ENCODE results near the gene ECHDC1. TPM values are rescaled to one million over a fixed set of nuclear protein-coding genes. Genes with fewer than 3 reads are reported as not detected.

ECHDC1 gene
- total RNA-seq, 1 experiment from 2014 or later, result 154 TPM

DNA sequence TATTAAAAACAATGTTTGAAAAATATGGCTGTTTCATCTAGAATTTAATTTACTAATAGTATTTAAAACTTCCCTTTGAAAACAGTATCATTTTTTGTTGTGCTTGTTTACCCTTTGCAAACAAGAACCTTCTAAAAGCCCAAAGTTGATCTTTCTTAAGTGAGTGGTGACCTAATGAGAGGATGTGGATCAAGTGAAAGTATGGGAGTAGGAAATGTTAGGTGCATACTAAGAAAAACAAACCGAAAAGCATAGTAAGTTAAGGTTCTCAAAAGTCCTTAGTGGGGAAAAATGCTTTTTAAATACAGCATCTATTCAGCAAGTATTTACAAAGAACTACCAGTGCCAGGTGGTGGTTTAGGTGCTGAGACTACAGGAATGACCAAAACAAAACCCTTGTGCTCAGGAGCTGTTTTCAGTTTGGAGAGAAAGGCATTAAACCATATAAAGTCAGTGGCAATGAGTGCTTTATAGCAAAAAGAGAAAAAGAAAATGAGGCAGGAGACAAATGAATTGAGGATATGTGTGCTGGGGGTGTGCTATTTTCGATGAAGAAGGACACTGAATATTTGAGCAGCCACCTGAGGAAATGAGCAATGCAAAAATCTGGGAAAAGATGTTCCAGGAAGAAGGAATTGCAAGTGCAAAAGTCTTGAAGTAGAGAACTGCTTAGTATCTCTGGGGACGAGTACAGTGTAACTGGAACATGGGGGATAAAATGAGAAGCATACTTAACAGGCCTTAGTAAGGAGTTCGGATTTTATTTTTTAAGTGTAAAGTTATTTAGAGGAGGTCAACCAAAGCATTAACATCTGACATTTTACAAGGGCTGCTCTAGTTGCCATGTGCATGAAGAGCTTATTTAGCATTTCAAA lies 52.8 kb downstream of the ECHDC1 start:
- no peak for DNase-seq (ENCODE audit: low read depth)

DNA sequence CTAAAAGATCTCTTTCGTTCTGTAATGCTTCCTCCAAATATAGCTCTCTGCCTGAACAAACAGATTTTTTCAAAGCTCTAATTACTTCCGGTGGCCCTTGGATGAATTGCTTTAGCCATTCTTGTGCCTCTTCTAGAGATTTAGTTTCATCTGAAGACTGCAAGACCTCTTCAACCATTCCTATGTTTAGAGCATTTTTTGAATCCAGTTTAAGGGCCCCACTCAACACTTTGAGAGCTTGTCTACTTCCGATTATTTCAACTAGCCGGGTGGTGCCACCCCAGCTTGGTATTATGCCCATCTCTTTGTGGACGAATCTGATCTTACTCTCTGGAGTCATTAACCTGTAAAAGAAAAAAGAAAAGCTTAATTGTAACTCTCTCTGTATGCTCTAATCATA lies 53.5 kb downstream of the ECHDC1 start:
- DNase-seq (ENCODE audit: low read depth), result no peak

DNA sequence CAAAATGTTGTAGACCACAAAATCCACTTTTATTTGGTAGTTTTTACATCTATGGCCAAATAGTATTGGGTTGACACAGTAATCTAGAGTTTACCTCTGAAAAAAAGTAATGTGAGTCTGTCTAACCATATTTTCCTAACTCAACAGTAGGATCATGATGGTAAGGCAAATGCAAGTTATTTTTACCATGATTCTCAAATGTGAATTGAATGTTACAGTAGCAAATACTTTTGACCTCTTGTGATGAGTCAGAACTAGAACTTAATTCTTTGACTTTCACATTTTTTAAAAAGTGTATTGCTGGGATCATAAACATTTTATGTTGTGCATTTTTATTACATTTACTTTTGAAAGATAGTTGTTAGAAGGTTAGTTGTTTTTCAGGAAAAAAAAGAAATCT lies 54.7 kb downstream of the ECHDC1 start:
- no peak for DNase-seq (ENCODE audit: low read depth)

DNA sequence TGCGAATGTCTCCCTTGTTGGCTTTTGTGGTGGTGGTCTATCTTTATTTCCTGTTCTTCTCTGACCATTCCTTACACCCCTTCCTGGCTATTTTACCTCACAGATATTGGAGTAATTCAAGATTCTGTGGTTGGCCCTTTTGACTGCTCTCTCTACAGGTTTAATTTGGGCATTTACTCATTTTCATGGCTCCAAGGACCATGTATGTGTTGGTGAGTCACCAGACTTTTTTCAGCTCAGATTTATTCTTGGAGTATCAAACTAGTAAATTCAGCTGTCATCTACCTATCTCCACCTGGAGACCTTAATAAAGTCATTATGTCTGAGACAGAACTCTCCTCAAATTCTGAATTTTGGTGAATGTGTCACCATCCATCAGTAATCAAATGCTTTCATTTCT lies 61.2 kb downstream of the ECHDC1 start:
- no peak for DNase-seq (ENCODE audit: low read depth)

DNA sequence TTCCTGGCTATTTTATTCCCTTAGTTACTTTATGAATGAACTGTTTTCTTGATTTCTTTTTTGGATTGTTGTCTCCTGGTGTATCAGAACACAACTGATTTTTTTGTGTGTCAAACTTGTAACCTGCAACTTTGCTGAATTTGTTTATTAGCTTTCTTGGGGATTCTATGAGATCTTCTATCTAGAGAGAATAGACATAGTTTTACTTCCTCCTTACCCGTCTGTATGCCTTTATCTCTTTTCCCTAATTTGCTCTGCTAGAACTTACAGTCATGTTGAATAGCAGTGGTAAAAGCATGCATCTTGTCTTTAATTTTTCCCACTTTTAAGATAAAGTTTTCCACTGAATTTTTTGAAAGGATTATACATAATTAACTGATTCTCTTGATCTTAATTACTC lies 63.6 kb downstream of the ECHDC1 start:
- no peak for DNase-seq (ENCODE audit: low read depth)

DNA sequence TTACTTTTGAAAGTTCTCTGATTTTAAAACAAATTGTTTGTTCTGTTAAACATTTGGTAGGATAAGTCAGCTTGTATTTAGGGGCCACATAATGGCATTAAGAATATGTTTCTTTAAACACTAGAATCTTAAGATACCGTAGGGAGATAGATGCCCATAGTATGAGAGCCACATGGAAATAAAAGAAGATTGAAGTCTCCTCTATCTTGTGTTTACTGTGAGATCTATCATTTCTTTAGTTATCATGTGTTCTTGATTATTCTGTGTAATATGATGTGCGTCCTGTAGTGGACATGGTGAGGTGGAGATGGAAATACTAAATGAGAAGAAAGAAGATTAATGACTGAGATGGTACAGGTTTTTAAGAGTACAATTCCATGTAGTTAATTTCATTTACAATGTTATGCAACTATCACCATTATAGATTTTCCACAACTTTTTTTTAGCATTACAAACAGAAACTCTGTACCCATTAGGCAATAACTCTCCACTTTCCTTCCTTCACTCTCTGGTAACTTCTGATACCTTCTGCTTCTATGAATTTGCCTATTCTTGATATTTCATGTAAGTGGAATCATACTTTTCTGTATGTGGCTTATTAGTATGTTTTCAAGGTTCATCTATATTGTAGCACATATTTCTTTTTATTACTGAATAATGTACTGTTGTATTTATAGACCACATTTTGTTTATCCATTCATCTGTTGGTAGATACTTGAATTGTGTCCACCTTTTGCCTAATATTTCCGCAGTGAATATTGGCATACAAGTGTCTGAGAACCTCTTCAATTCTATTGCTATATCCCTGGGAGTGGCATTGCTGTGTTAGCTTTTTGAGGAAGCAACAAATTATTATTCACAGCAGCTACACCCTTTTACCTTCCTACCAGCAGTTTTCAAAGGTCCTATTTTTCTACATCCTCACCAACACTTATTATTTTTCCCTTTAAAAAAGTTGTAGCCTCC lies 65.2 kb downstream of the ECHDC1 start:
- no peak for DNase-seq (ENCODE audit: low read depth)

DNA sequence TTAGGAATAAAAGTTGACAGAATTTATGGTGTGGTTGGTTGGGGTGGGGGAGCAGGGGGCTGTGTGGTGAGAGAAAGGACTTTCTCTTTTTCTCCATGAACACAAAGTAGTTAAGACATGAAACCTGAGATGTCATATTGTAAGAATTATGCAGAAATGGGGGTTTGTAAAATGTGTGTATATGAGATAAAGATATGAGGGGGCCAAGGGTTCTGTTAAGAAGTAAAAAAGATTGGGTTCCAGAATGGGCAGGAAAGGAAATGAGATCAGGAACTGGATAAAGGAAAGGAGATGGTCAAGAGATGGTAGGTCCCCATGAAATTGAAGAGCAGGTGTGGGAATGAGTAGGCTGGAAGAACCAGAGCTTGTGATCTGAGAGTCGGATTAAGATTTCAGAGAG lies 67.1 kb downstream of the ECHDC1 start:
- no peak for DNase-seq (ENCODE audit: low read depth)

DNA sequence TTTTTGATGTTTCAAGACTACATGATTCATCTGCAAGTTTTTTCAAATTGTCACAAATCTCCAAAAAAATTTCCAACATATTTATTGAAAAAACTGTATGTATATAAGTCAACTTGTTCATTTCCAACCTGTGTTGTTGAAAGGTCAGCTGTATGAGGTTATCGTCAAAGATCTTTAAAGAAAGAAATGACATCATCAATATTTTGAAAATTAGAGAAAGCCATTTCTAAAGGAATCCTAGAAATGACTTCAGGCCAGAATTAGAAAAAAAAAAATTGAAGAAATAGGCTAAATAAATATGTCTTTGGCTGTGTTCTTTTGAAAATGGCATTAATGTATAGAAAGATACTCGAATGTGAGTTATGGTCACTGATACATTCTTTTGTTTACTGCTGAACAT lies 69.9 kb downstream of the ECHDC1 start:
- no peak for DNase-seq (ENCODE audit: low read depth)

DNA sequence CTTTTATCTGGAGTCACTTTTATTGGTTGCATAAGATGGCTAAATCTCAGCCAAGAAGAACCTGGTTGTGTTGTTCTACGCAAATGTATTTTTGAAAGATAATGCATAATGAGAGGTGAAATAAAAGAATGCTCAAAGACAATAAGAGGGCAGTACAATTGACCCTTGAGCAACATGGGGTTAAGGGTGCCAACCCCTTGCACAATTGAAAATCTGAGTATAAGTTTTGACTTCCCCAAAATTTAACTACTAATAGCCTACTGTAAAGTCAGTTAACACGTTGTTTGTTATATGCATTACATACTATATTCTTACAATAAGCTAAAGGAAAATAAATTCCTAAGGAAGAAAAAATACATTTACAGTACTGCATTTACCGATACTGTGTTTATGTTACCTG lies 70.8 kb downstream of the ECHDC1 start:
- no peak for DNase-seq (ENCODE audit: low read depth)

DNA sequence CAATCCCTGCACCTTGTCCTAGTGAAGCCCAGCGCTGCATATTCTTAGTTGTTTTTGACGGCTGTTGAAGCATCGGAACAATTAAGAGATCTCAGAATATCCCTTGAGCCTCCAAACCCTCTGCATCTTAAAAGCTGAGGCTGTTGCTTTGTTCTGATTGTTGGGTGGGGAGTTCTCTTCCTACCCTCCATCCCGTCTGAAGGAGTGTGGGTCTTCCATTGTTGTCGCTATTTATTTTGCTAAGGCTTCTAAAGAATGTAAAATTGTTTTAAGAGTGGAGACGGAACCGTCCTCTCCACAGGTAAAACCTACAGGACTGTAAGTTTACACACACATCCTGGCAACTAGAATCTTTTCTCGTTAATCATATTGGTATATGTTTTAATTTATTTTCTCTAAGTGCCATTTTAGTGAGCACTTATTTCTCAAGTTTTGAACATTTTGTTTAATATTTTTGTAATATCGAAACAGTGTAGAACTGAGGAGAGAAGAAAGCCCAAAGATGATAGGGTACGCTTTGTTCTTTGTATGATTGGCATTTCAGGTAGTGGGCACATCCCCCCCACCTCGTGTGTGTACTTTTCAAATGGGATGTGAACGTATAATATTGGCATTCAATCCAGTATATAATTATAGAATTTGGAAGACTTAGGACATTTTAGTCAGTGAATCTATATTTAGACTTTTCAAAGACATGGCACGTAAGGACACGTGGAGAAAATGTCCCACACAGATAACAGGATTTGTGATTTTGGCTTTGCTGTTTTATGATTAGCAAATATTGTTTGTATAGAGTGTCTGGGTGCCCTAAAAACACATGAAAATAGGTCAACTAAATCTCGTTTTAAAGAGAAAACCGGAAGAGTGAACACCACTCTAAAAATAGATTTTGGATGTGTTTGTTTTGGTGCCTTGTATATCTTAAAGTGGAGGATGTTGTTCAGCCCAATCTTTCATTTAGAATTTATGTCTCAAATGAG lies 75.5 kb downstream of the ECHDC1 start:
- no peak for DNase-seq (ENCODE audit: low read depth)

DNA sequence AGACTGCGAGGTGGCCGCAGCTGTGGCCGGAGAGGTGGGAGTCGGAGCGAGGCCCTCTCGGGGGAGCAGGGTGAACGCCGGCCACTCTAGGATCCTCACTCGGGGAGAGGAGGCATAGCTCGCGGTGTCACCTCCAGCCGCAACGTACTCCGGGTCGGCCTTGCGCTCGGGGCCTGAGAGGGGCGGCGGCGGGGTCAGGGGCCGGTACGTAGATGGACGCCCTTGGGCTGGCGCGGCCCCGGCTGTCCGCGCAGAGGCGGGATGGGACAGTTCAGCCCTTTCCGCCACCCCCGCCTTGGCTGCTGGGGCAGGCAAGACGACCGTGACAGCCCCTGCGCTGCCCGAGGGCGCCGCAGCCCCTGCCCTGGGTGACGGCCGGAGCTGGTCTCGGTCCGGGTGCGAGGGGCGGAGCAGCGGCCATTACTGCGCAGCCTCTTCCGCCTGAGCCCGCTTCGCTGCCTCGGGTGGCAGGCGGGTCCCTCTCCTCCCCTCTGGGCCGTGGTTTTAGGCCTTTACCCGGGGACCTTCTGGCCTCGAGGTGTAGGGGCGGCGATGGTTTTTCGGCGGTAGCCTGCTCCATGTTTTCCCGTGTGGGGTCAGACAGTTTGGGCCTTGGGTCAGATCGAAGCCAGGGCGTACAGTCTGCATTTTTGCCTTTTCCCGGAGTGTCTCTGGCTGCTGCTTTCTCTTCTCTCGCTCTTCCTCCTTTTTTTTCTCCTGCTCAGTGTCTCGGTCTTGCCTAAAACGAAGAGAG lies 76.3 kb downstream of the ECHDC1 start:
- DNase-seq (ENCODE audit: low read depth), result peak; percentile 77

DNA sequence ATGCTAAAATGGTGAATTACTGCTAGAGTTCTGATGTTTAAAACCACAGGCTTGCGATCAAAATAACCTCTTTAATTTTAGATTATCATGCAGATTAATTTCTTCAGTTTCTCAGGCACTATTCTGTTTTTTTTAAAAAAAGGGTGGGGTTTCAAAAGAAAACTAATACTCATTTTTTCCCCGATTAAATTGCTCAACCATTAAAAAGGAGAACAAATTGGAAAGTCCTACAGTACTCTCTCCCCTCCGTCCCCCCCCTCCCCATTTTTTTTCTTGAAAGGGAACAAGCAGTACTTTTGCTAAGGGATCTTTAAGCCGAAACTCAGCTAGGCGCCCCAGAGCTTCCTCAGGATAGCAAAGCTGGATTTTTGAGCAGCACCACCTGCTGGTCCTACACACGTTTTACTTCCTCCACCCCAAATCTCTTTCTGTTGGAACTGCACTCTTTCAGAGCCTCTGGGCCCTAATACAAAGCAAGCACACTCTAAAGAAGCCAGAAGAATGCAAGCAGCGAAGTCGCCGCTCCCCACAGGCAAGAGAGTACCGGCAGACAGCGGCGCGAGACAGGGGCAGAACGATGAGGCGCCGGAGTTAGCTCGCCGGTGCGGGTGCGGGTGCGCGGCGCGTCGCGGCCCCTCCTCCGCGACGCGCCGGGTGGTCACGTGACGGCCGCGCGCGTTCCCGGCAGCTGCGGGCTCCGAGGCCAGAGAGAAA lies 77.1 kb downstream of the ECHDC1 start, which contains the start of gene RNF146:
Gene RNF146 (plus strand): TSS at position 687 of the 714 bp plus-strand sequence. CDS start 13,475 bp downstream, outside the sequence.
- DNase-seq (ENCODE audit: low read depth), result peak; percentile 84

DNA sequence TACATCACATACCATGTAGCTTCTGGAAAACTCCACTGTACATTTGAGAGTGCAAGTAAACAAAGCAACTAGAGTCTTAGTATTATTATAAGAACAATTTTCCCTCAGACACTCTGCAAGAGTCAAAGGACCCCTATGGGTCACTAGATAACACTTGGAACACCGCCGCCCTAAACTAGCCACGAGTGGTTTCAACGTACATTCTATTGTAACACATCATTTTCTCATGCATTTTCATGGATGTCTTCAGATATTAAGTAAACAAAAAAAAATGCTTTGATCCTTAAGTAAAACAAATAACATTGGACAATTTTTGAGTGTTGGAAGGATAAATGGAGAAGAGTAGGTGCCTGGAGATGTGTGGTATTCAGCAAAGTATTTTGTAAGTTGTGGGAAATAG lies 79.9 kb downstream of the ECHDC1 start:
- no peak for DNase-seq (ENCODE audit: low read depth)

DNA sequence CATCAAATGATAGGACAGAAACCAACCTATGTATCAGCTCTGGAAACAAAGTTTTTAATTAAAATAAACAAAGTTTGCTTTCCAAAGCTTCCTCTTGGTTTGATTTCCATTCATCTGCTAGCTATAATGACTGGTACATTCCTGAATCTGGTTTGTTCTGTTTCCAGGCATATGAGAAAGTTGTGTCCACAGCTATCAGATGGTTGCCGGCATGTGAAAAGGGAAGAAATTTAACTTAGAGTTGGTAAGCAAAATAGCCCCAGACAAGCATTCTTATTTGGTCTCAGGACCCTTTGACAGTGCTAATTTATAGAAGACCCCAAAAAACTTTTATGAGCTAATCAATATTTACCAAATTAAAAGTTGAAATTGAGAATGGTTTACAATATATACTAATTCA lies 80.5 kb downstream of the ECHDC1 start:
- DNase-seq (ENCODE audit: low read depth), result no peak

DNA sequence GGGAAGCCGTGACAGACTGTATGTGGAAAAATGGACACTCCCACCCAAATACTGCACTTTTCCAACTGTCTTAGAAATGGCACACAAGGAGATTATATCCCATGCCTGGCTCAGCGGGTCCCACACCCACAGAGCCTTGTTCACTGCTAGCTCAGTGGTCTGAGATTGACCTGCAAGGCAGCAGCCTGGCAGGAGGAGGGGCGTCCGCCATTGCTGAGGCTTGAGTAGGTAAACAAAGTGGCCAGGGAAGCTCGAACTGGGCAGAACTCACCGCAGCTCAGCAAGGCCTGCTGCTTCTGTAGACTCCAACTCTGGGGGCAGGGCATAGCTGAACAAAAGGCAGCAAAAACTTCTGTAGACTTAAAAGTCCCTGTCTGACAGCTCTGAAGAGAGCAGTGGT lies 88.1 kb downstream of the ECHDC1 start:
- DNase-seq (ENCODE audit: low read depth), result no peak

DNA sequence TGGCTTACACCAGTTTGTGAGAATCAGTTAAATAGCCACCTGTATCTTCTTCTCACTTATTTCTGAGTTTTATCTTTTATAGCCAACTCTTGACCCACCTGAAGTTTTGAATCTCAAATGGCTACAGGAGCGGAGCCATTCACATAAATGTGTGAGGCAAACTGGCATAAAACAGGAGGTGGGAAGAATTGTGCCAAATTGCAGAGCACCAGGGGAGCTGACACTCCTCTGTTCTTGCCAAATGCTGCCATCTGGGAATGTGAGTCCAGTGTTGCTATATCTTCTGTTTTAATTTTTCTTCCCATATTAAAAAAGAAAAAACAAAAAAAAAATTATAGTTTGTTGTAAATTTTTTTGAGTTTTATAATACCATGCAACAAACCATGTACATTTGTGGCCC lies 93.8 kb downstream of the ECHDC1 start:
- DNase-seq (ENCODE audit: low read depth), result no peak

DNA sequence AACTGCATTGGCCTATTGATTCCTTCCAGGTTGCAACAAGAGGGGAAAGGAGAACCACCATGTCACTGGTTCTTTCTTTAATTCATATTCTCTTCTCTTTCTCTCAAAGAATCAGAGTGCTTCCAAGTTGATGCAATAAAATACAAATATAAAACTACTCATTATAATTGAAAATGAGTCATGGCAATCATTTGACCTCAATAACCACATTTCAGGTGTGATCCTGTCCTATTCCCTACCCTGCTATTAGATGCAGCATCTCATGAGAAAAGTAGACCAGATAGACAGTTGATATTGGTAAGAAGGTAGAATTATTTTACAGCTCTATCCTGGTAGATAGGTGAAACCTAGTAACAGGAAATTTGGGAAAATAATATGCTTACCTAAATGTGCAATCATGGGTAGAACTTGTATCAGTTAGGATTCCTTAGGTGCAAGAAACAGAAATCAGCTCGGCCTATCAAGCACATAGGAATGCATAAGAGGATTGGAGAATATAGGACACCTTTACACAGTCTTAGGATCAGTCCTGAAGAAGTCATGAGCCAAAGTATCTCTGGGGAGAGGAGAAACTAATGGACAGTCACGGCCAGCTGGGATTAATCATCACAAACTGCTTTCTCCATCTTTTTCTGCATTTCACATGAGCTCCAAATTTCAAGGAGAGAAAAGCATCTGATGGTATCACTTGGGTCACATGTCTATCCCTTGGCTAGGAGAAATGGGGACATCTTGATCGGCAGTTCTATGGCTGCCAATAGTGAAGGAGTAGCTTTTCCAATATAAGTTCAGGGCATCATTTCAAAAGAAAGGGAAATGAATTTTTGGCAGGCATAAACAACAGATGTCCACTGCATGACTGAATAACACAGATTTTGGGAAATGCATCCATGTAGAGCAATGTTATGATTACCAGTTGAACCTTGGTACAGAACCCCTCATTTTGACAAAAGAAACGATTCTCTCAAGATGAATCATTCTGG lies 96.0 kb downstream of the ECHDC1 start:
- no peak for DNase-seq (ENCODE audit: low read depth)

DNA sequence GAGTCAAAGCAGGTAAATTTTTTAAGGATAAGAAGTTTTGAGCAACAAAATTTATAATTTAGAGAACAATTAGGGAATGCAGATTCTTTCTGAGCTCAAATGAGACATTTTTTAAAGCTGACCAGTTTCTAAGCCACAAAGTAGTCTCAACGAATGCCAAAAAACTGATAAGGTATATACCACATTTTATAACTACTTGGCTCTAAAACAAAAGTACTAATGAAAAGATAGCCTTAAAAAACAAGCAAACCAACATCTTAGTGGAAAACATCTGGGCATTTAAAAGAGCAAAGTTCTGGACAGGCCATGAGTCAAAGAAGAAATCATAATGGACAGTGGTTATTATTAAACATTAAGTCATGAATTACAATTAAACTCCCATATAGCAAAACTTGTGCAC lies 99.9 kb downstream of the ECHDC1 start:
- no peak for DNase-seq (ENCODE audit: low read depth)

Measured in Daoy (cell line).